Measurements from ENCODE around the gene TCEAL6.
"Not testable (repeated sequence)": the region's sequence is repeated elsewhere in the genome, so short reads cannot be mapped to it uniquely, and the experiment has no call there.

The TCEAL6 gene

DNA sequence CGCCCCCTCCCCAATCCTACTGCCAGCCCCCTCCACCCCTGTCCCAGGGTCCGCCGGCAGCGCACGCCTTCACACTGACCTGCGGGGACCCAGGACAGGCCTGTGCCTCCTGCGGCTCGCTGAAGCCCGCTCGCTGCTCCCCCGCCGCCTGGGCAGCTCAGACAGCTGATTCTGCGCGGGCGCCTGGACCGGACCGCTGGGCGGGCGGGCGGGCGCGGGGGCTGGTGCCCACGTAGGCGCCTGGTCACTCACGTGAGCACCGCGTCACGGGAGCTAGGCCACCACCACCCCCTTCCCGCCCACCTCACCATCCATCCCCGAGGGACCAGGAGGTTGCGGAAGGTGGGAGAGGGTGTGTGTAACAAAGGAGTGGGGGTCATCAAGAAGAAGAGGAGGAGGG is at the start of gene TCEAL6:
TSS of gene TCEAL6 (minus strand) at position 208 of the 400 bp plus-strand sequence.
- not testable (repeated sequence) for DNase-seq

DNA sequence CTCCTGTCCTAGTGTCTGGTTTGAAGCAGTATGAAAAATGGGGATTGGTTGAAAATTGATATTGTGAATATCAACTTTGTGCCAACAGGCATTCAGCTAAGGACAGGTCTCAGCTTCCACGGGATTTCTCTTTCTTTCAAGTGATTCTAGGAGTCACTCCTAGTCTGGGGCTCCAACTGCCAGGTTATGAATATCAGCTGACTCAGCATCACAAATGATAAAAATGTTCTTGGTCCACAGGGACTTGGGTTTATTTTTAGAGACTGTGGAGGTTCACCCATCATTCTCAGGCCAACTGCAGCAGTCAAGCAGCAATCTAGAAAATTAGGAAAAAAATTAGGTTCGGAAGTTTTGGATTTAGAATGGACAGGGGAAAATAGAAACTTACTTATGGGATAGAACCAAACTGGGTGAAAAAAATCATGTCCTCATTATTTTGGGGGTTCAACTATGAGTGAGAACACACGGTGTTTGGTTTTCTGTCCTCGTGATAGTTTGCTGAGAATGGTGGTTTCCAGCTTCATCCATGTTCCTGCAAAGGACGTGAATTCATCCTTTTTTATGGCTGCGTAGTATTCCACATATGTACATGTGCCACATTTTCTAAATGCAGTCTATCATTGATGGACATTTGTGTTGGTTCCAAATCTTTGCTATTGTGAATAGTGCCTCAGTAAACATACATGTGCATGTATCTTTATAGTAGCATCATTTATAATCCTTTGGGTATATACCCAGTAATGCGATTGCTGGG is 43.9 kb upstream of the TCEAL6 start:
- no peak for DNase-seq

DNA sequence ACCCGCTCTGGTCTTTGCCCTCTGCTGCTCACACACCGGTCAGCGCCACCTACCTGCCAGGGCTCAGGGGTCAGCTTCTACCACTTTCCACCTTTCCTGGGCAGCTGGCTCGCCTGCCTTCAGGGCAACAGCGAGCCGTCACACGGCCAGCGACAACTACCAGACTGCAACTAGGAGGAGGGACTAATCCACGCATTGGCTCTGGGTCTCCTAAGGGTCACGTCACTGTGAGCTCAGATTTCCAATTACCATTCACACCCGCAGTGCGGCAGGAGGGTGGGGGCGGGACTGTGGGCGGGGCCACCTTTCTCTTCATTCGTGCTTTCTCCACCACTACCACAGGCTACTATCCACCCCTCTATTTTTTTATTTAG is 13.5 kb upstream of the TCEAL6 start, which contains the start of gene BEX5:
TSS of gene BEX5 (minus strand) at position 172 of the 374 bp plus-strand sequence. CDS start 1,712 bp downstream, outside the sequence.
- no peak for DNase-seq

DNA sequence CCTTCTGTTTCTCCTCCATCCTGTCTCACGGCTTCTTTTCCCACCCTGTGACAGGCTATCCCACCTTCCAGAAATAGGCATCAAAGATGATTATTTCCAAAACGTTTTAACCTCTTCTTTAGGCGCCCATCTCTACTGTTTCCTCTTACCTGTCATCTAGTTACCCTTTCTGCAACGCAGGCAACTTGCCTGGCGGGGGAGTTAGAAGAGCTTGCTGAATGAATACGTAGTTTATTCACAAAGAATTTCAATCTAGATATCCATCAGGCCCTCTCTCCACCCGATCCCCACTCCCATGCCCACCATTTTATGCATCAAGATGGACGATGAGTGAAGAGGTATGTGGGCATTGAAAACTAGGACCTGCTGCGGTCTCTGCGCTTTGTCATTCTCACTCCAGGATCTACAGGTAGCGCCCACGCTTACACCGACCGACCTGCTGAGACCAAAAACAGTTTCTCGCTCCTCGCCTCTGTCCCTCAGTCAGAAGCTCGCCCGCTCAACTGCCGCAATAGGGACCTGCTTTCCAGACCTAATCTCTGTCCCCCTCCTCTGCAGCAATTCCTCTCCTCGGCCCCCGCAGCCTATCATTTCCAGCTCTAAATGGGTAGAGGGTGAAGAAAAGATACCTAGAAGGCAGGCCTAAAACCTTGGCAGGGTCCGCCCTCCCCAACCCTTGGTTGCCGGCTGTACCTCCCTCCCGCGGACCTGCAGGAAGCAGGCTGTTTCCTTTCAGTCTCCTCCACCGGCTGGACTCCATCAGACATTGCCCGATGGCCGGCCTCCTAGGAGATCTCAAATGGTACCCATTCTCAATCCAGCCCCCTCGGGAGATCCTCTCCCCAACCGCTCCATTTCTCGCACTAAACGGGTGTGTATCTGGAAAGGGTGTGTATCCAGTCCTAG is 12.9 kb upstream of the TCEAL6 start:
- DNase-seq, result no peak

DNA sequence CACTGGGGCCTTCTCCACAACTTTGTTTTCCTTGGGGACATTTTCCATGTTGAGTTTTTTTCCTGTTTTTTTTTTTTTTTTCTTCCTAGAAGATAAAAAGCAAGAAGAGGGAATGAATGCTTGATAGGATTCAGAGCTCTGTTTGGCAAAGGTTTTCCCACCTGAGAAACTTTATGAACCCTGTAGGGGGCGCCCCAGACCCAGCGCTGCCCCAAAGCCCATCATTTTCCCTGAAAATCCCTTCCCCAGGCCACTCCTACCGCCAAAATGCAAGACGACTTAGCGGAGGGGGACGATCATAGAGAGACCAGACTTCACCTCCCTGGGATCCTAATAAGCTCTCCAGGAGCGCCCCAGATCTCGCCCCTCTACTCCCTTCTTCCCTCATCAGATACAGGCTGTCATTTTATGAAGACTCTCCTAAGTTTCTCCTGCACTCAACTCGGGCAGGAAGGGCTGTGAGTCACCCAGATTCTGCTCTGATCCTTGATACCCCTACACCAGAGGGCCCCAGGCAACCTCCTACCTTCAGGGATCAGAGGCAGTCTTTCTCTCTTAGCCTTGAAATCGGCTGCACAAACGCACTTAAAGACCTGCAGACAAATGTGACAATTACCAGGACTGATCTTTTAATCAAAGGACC is 12.1 kb upstream of the TCEAL6 start:
- DNase-seq, result no peak

DNA sequence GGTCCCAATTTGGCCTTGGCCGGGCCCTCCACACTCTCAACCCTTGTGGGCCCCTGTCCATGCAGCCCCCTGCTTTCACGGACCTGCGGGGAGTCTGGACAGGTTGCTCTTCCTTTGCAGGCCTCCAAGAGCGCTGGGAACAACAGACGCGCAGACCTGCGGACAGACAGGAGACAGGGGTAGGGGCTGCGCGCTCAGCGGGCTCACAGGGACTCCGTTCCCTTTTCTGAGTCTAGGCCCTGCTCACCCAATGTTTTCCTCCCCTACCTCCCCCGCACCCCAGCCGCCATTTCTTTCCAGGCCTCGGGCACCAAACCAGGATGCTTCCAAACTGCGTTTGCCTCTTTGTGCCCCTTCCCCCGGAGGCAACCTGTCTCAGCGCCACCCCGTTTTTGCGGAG is 650 bp downstream of the TCEAL6 start:
- not testable (repeated sequence) for DNase-seq

DNA sequence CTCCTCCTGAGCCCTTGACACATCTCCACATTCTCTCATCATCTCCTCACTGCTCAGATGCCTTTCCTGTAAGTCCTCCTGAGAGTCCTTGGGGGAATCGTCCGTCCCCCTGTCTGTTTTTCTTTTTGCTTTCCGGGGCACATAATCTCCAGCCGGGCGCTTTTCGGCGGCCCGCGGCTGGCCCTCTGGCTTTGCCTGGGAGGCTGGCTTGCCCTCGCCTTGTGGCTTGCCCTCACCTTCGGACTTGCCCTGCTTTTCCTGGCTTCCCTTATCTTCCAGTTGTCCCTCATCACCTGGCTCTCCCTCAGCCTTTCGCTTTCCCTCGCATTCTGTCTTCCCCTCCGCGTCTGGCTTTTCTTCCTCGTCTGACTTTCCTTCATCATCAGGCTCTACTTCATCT is 1.4 kb downstream of the TCEAL6 start:
- DNase-seq, result not testable (repeated sequence)

DNA sequence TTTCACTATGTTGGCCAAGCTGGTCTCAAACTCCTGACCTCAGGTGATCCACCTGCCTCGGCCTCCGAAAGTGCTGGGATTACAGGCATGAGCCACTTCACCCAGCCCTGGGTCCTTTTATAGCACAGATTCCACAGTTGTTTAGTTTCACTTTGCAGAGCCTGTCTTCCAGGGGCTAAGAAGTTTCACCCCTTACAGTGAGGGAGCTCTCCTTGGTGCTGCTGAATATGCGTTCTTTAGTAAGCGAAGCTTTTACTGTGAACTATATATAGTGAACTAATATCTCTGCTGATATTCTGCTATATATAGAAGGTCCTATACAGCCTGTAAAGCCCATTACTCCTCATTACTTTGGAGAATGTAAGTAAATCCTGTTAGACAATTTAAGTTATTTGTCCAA is 4.2 kb downstream of the TCEAL6 start:
- no peak for DNase-seq

DNA sequence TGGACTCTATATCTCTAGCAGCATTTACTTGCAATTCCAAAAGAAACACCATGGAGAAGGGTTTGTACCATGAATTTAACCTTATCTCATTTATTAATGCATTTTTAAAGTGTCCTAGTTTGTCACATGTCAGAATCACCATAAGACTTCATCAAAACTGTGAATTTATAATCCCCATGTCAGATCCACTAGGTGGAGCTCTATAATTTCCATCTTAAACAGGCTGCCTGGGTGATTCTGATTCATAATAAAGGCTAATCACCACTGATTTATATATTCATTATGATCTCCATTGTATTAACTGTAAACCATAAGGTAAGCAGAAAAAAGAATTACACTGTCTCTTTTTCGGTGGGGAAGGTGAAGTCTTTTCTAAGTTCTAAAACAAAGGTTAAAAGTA is 12.8 kb downstream of the TCEAL6 start:
- DNase-seq, result no peak

DNA sequence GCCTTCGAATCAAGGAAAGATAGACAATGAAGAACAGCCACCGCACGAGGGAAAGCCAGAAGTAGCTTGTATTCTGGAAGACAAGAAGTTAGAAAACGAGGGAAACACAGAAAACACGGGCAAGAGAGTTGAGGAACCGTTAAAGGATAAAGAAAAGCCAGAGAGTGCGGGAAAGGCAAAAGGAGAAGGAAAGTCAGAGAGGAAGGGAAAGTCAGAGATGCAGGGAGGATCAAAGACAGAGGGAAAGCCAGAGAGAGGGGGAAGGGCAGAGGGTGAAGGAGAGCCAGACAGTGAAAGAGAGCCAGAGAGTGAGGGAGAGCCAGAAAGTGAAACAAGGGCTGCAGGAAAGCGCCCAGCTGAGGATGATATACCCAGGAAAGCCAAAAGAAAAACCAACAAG is 15.4 kb downstream of the TCEAL6 start:
- no peak for DNase-seq

DNA sequence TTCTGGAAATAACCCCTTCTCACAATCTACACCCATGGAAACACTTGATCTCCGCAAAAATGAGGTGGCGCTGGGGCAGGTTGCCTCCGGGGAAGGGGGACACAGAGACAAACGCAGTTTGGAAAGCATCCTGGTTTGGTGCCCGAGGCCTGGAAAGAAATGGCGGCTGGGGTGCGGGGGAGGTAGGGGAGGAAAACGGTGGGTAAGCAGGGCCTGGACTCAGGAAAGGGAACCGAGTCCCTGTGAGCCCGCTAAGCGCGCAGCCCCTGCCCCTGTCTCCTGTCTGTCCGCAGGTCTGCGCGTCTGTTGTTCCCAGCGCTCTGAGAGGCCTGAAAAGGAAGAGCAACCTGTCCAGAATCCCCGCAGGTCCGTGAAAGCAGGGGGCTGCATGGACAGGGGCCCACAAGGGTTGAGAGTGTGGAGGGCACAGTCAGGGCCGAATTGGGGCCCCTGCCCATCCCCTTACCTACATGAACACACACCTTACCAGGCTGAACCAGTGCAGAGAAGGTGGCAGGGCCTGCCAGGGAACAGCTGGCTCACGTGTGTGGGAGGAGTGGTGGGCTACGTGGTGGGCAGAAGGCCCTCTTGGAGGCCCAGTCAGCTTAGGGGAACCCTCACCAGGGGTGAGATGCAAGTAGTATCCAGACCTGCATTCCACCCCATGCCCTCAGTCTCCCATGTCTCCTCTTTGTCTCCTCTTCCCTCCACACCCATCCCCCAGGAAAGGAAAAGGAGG is 16.0 kb downstream of the TCEAL6 start:
- not testable (repeated sequence) for DNase-seq

DNA sequence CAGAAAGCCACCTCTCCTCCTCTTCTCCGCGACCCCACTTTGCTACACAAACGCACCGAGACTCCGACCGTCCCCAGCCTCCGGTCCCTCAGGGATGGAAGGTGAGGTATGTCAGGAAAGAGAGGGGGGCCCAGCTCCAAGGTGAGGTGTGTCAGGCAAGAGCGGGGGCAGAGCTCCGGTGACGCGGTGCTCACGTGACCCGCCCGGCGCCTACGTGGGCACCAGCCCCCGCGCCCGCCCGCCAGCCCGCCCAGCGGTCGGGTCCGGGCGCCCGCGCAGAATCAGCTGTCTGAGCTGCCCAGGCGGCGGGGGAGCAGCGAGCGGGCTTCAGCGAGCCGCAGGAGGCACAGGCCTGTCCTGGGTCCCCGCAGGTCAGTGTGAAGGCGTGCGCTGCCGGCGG is 16.8 kb downstream of the TCEAL6 start, which contains the start of gene TCEAL2:
TSS of gene TCEAL2 (plus strand) at position 244 of the 400 bp plus-strand sequence. CDS start 1,152 bp downstream, outside the sequence.
- not testable (repeated sequence) for DNase-seq

DNA sequence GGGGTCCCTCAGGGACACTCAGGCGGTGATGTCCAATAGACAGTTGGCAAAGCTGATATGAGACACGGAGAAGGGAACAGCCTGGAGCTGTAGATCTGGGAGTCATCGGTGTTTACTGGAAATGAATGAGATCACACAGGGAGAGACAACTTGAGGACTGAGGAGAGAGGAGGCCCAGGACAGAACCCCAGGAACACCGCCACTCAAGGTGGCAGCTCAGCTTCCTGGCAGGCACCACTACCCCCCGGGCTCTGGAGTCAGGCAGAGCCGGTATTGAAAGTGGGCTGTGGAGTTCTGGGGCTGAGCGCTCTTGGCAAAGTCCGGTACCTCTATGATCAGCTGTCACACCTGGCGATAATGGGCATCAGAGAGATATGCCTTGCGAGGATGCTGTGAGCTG is 17.3 kb downstream of the TCEAL6 start:
- not testable (repeated sequence) for DNase-seq

DNA sequence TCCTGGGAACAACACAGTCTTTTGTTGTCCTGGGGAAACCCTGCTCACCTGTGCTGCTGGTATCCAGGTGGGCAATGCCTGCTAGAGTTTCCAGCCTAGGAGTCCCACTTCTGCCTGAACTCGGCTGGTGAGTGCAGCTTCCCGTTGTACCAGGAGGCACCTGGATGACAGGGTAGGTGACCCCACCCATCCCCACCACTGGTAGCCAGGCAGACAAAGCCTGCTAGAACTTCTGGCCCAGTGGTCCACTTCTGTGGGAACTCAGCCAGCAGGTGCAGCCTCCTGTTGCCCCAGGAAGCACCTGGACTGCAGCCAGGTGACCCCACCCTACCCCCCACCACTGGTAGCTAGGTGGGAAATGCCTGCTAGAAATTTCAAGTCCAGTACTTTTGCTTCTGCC is 26.5 kb downstream of the TCEAL6 start:
- no peak for DNase-seq

DNA sequence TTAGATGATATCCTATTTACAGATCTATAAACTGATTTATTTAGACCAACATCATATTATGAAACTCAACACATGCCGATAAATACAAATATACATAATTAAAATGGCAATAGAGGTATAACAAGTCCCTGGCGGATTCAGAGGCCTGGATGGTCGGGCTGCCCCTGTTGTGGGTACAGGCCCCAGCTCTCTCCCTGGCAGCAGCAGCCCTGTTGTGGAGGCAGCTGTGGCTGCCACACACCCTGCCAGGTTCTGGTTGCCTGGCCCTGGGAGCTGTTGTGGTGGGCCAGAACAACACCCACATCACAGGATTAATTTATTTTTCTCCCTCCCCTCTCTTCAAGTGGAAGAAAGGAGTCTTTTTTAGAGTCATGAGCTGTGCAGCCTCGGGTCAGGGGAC is 28.9 kb downstream of the TCEAL6 start:
- DNase-seq, result no peak

Data from GDM1 (cell line).